CD14-positive monocyte (primary cell): Measurements from ENCODE around the gene C2orf76. TPM values are rescaled to one million over a fixed set of nuclear protein-coding genes. Genes with fewer than 3 reads are reported as not detected.

Experiments
- DNase-seq, 3 donors: peaks; one replicate each; pipeline ENCODE4 v3.0.0-alpha.2; 2011 to 2022
- H2AFZ ChIP-seq: 2 replicates; pipeline ENCODE4 v1.6.0; 2012; ENCODE audit warnings: mild to moderate bottlenecking, low read depth, low read length, inconsistent platforms; ENCODE audit not compliant: insufficient read depth, poor library complexity, severe bottlenecking
- H3K27ac ChIP-seq, 2 donors: 1 replicate in 1 of 2; 2 replicates in 1 of 2; pipeline ENCODE4 v1.5.1; 2012 to 2013; ENCODE audit warnings: low read length in 2 of 2, control low read depth in 1 of 2, inconsistent platforms in 1 of 2, low read depth in 1 of 2, mild to moderate bottlenecking in 1 of 2
- H3K27me3 ChIP-seq, 2 donors: one replicate each; pipeline versions ENCODE4 v1.6.0 to v1.6.1; 2011 to 2013; ENCODE audit warnings: low read length in 2 of 2; ENCODE audit not compliant: control insufficient read depth in 2 of 2, insufficient read depth in 2 of 2
- H3K36me3 ChIP-seq, 2 donors: replicated peaks in 1 of 2; 1 replicate in 1 of 2; 2 replicates in 1 of 2; pipeline versions ENCODE4 v1.5.1 to v1.6.1; 2012 to 2013; ENCODE audit warnings: low read length in 2 of 2, control low read depth in 1 of 2, inconsistent platforms in 1 of 2, mild to moderate bottlenecking in 1 of 2; ENCODE audit not compliant: insufficient read depth in 2 of 2, control insufficient read depth in 1 of 2
- H3K4me1 ChIP-seq, 2 donors: 1 replicate in 1 of 2; 2 replicates in 1 of 2; pipeline versions ENCODE4 v1.5.1 to v1.6.1; 2012 to 2013; ENCODE audit warnings: low read length in 2 of 2, control low read depth in 1 of 2, inconsistent platforms in 1 of 2, mild to moderate bottlenecking in 1 of 2, moderate library complexity in 1 of 2; ENCODE audit not compliant: insufficient read depth in 2 of 2, control insufficient read depth in 1 of 2
- H3K4me2 ChIP-seq: replicated peaks from 2 replicates; pipeline ENCODE3; 2012; ENCODE audit warnings: low read length, moderate library complexity, mild to moderate bottlenecking; ENCODE audit not compliant: poor library complexity, severe bottlenecking; ENCODE audit errors: extremely low read depth
- H3K4me3 ChIP-seq, 3 experiments: fragments of 200-600 bp in 1 of 3; sonication (generic) in 1 of 3; replicated peaks in 1 of 3; 1 replicate in 2 of 3; 2 replicates in 1 of 3; pipeline ENCODE4 v1.5.1; 2011 to 2013; ENCODE audit warnings: low read length in 3 of 3, mild to moderate bottlenecking in 3 of 3, control low read depth in 2 of 3, low read depth in 2 of 3, inconsistent platforms in 1 of 3, moderate library complexity in 1 of 3
- H3K79me2 ChIP-seq: 2 replicates; pipeline ENCODE4 v1.6.0; 2012; ENCODE audit warnings: mild to moderate bottlenecking, control low read depth, inconsistent platforms, low read length, moderate library complexity; ENCODE audit not compliant: insufficient read depth
- H3K9ac ChIP-seq: 2 replicates; pipeline ENCODE4 v1.6.0; 2017; ENCODE audit warnings: low read length, mild to moderate bottlenecking; ENCODE audit not compliant: insufficient read depth, poor library complexity, severe bottlenecking
- H3K9me3 ChIP-seq, 2 donors: replicated peaks in 1 of 2; 1 replicate in 1 of 2; 2 replicates in 1 of 2; pipeline versions ENCODE4 v1.5.1 to v1.6.1; 2012 to 2013; ENCODE audit warnings: low read length in 2 of 2, control low read depth in 1 of 2; ENCODE audit not compliant: control insufficient read depth in 1 of 2, insufficient read depth in 1 of 2
- H4K20me1 ChIP-seq: 2 replicates; pipeline ENCODE4 v1.6.0; 2012; ENCODE audit warnings: mild to moderate bottlenecking, low read length, control low read depth, moderate library complexity; ENCODE audit not compliant: insufficient read depth
- H3K27ac Mint-ChIP-seq, 7 donors: one replicate each; pipeline ENCODE4 v1.8.0; 2020; ENCODE audit warnings: mild to moderate bottlenecking in 7 of 7, mixed read lengths in 7 of 7, moderate library complexity in 6 of 7, inconsistent platforms in 2 of 7
- H3K27me3 Mint-ChIP-seq, 3 donors: one replicate each; pipeline ENCODE4 v1.8.0; 2021 to 2022; ENCODE audit warnings: low read depth in 3 of 3, mild to moderate bottlenecking in 3 of 3, mixed read lengths in 3 of 3, moderate library complexity in 3 of 3, inconsistent platforms in 1 of 3
- H3K36me3 Mint-ChIP-seq, 2 donors: one replicate each; pipeline ENCODE4 v1.8.0; 2020; ENCODE audit warnings: mixed read lengths in 2 of 2, inconsistent platforms in 1 of 2, mild to moderate bottlenecking in 1 of 2
- H3K4me1 Mint-ChIP-seq: one replicate; pipeline ENCODE4 v1.8.0; 2020; ENCODE audit warnings: mild to moderate bottlenecking, mixed read lengths
- H3K4me3 Mint-ChIP-seq, 2 donors: one replicate each; pipeline ENCODE4 v1.8.0; 2020; ENCODE audit warnings: mild to moderate bottlenecking in 2 of 2, mixed read lengths in 2 of 2, moderate library complexity in 1 of 2
- H3K9me3 Mint-ChIP-seq, 7 donors: one replicate each; pipeline ENCODE4 v1.8.0; 2020 to 2022; ENCODE audit warnings: mixed read lengths in 7 of 7, mild to moderate bottlenecking in 6 of 7, moderate library complexity in 6 of 7, inconsistent platforms in 2 of 7
- WGBS: methylation state at CpG from one replicate; pipeline ENCODE4 v1.1.5; 2013; ENCODE audit warnings: missing lambda C conversion rate; ENCODE audit not compliant: insufficient coverage; 5-methylcytosine and 5-hydroxymethylcytosine counted together
- intact Hi-C, 2 donors: fragments of 100-400 bp; cut with micrococcal nuclease; formaldehyde crosslinking; loops; one replicate each; pipeline versions ENCODE4 v1.15.0 to v1.15.1; 2023
- polyA plus RNA-seq, 3 donors: library from polyadenylated mRNA; depleted of rRNA in 1 of 3; unstranded in 2 of 3; stranded (reverse) in 1 of 3; fragments of 300-500 nt in 2 of 3; fragments of >200 nt in 1 of 3; fragmentation: Illumina TruSeq in 2 of 3; gene quantifications; 1 replicate in 2 of 3; 2 replicates in 1 of 3; pipeline ENCODE4 v1.2.3, GENCODE V29; 2012 to 2021
- TF ChIP-seq, protein P1 (sequence below): fragments of 200-600 bp; IDR thresholded peaks from one replicate; pipeline ENCODE4 v1.8.0; 2022; ENCODE audit warnings: antibody characterized with exemption, mild to moderate bottlenecking

The C2orf76 gene
- polyA plus RNA-seq, 3 donors, result 9.7 to 32.5 (median 31.0) TPM

DNA sequence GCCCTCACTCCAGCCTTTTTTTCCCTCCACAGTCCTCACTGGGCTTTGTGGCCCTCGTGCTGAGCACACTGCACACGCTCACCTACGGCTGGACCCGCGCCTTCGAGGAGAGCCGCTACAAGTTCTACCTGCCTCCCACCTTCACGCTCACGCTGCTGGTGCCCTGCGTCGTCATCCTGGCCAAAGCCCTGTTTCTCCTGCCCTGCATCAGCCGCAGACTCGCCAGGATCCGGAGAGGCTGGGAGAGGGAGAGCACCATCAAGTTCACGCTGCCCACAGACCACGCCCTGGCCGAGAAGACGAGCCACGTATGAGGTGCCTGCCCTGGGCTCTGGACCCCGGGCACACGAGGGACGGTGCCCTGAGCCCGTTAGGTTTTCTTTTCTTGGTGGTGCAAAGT lies 103.6 kb downstream of the C2orf76 start:
- no peak overlapping the region for H2AFZ ChIP-seq
- intact Hi-C loops, result no loop called here
- no peaks in the 10 kb centered on the region for H4K20me1 ChIP-seq
- Mint-ChIP-seq H3K4me3 (no peak overlapping the region), H3K27ac (peak overlapping the region in 1 of 7 donors; percentile 19), H3K36me3 (peaks cover 10 to 17% of the 10 kb centered on the region in 2 donors), H3K27me3 (peaks cover 0 to 5% (median 2%) of the 10 kb centered on the region in 3 donors), H3K9me3 (no peaks in the 10 kb centered on the region), H3K4me1 (peaks cover 29% of the 10 kb centered on the region)
- H3K4me3 ChIP-seq, result no peak overlapping the region
- WGBS, result 91% methylated on average over 17 of the region's 23 CpGs
- no peaks in the 10 kb centered on the region for H3K9me3 ChIP-seq
- no peak for DNase-seq
- peaks cover 25 to 30% of the 10 kb centered on the region in 2 donors for H3K4me1 ChIP-seq
- no peaks in the 10 kb centered on the region for H3K27me3 ChIP-seq
- H3K9ac ChIP-seq, result no peak overlapping the region
- H3K79me2 ChIP-seq, result no peaks in the 10 kb centered on the region
- H3K36me3 ChIP-seq, result peaks cover 0 to 14% of the 10 kb centered on the region in 2 donors
- no peak overlapping the region for H3K4me2 ChIP-seq
- TF ChIP-seq, protein P1, sequence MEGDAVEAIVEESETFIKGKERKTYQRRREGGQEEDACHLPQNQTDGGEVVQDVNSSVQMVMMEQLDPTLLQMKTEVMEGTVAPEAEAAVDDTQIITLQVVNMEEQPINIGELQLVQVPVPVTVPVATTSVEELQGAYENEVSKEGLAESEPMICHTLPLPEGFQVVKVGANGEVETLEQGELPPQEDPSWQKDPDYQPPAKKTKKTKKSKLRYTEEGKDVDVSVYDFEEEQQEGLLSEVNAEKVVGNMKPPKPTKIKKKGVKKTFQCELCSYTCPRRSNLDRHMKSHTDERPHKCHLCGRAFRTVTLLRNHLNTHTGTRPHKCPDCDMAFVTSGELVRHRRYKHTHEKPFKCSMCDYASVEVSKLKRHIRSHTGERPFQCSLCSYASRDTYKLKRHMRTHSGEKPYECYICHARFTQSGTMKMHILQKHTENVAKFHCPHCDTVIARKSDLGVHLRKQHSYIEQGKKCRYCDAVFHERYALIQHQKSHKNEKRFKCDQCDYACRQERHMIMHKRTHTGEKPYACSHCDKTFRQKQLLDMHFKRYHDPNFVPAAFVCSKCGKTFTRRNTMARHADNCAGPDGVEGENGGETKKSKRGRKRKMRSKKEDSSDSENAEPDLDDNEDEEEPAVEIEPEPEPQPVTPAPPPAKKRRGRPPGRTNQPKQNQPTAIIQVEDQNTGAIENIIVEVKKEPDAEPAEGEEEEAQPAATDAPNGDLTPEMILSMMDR, result no peak
- no peak overlapping the region for H3K27ac ChIP-seq

DNA sequence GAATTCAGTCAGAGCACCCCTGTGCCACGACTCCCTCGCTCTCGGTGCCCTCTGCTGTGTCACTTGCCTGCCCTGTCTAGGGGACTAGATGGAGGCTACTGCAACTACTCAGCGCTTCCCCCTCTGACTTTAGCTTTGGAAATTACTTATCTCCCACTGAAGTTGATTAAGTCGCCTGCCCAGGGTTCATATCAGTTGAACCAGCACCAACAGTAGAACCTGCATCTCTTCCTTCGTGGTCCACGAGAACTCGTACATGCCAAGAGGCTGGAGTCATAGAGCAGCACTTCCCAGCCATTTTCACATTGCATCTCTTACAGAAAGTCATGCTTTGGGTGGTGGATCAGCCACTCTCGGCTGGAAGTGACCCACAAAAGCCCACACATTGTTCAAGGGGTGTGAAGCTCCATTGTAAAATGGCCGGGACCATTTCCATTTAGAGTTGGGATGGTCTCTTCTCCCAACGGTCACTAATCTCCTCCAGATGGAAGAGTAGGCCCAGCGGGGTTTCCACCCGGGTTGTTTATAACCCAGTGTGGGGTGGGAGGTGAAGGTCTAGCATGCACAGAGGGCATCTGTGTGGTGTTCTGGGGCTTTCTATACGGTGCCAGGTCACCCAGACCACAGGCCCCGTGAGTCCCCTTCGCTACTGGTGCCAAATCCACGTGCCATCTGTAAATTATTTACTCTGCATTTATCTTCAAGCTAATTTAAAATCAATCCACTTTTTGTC lies 105.0 kb downstream of the C2orf76 start:
- no peak for DNase-seq
- Mint-ChIP-seq H3K27ac (no peak overlapping the region), H3K9me3 (no peaks in the 10 kb centered on the region), H3K36me3 (peaks cover 20 to 25% of the 10 kb centered on the region in 2 donors), H3K4me1 (peaks cover 22% of the 10 kb centered on the region), H3K4me3 (no peak overlapping the region), H3K27me3 (peaks cover 0 to under 1% (median 0%) of the 10 kb centered on the region in 3 donors)
- Histone ChIP-seq H3K4me1 (peaks cover 20 to 24% of the 10 kb centered on the region in 2 donors), H3K4me2 (no peak overlapping the region), H3K27ac (no peak overlapping the region), H4K20me1 (no peaks in the 10 kb centered on the region), H3K9ac (no peak overlapping the region), H3K4me3 (no peak overlapping the region), H2AFZ (no peak overlapping the region), H3K36me3 (peaks cover 3 to 25% of the 10 kb centered on the region in 2 donors), H3K79me2 (no peaks in the 10 kb centered on the region), H3K27me3 (no peaks in the 10 kb centered on the region), H3K9me3 (no peaks in the 10 kb centered on the region)
- TF ChIP-seq, protein P1, result no peak
- intact Hi-C loops, result no loop called here
- 100% methylated on average over 8 of the region's 17 CpGs for WGBS
